RWPE1 (cell line): ENCODE results near the gene FRMD4B.

ENCODE experiments used
- CTCF ChIA-PET: fragments of 350-600 bp; sonication (Branson Sonifier 250); formaldehyde crosslinking; extraction: SDS; loops from one replicate; lab custom pipeline; 2021; lab: Yijun Ruan, JAX
- POLR2A ChIA-PET: fragments of 400-600 bp; formaldehyde crosslinking; extraction: SDS; loops from one replicate; lab custom pipeline; 2020; ENCODE audit warnings: antibody characterized with exemption; ENCODE audit not compliant: low non-redundant PET; lab: Yijun Ruan, JAX
- DNase-seq: peaks from one replicate; pipeline ENCODE4 v3.0.0; 2012; ENCODE audit warnings: low spot score
- H3K27ac ChIP-seq: fragments of 450-650 bp; 2 replicates; pipeline ENCODE4 v1.5.1; 2017
- CTCF ChIP-seq: fragments of 450-650 bp; conservative IDR thresholded peaks from 2 replicates; pipeline ENCODE4 v1.5.1; 2017; ENCODE audit warnings: low read depth, mild to moderate bottlenecking

Gene FRMD4B

GRCh38 chr3:69172058-69172457 is 213.8 kb downstream of the FRMD4B start:
- no peak for DNase-seq
- no peak for TF ChIP-seq CTCF
- CTCF ChIA-PET, result no interaction called here
- no peak overlapping the region for H3K27ac ChIP-seq
- POLR2A ChIA-PET, result no interaction called here

GRCh38 chr3:69166446-69166845 is 219.4 kb downstream of the FRMD4B start:
- no peak for TF ChIP-seq CTCF
- H3K27ac ChIP-seq, result no peak overlapping the region
- ChIA-PET CTCF (no interaction called here), POLR2A (no interaction called here)
- DNase-seq, result no peak

- H3K27ac ChIP-seq, result no peak overlapping the region
- POLR2A ChIA-PET, result no interaction called here
- DNase-seq, result no peak
- TF ChIP-seq CTCF, result no peak
- CTCF ChIA-PET, result interaction anchor here (0.7 kb wide), 1 partner anchor 141 kb away, joined by 3 read pairs; no protein-coding TSS in a partner anchor
Measured at GRCh38 chr3:69165744-69166143, 220.1 kb downstream of the FRMD4B start.

GRCh38 chr3:69164296-69164695 is 221.6 kb downstream of the FRMD4B start:
- TF ChIP-seq CTCF, result no peak
- ChIA-PET POLR2A (no interaction called here), CTCF (interaction anchor here (0.6 kb wide), 1 partner anchor 72 kb away, joined by 4 read pairs; no protein-coding TSS in a partner anchor)
- H3K27ac ChIP-seq, result no peak overlapping the region
- DNase-seq, result no peak

GRCh38 chr3:69162308-69162980 is 223.4 kb downstream of the FRMD4B start:
- TF ChIP-seq CTCF, result no peak
- DNase-seq, result no peak
- ChIA-PET POLR2A (no interaction called here), CTCF (interaction anchor here (0.6 to 3.2 kb wide), 4 partner anchors 13 to 274 kb away, joined by 3 to 18 read pairs (median 4); no protein-coding TSS in a partner anchor)
- no peak overlapping the region for H3K27ac ChIP-seq

- peak; percentile 59 for DNase-seq
- ChIA-PET POLR2A (no interaction called here), CTCF (interaction anchor here (0.5 to 3.2 kb wide), 15 partner anchors 11 to 740 kb away, joined by 3 to 18 read pairs (median 3); no protein-coding TSS in a partner anchor)
- peak; percentile 94 for TF ChIP-seq CTCF
- no peak overlapping the region for H3K27ac ChIP-seq
Measured at GRCh38 chr3:69161587-69162307, 224.1 kb downstream of the FRMD4B start.
